ENCODE results near the gene SLC26A6.

Gene SLC26A6

DNA sequence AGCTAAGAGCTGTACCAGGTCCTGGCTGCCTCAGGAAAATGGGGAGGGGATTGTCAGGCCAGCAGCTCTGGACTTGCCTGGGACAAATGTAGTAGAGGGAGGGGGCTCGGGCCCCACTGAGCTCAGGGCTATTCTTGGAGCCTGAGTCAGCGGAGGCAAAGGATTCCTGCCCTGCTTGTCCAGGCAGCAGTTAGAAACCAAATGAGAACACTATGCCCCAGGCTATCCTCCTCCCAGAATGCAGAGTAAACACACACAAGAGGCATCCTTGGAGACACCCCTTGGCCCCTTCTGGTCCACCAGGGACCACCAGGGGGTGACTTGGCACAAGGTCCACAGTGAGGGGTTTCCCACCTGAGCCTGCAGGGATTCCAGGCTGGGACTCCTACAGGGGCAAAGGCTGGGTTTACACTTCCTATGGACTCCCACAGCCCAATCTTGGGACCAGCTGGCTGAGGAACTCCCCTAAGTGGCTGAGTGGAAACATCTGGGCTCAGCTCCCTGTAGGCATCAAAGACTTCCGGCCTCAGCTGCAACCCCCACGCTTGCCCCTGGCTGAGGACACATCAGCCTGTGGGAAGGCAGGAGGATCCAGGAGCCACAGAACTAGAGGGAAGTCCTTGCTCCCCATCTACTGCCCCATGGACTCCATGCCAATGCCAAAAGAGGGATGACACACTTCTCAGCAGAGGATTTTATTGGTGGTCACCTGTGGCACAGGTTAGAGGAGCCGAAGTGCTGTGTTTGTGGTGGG lies 36.8 kb downstream of the SLC26A6 start:
- no peak for DNase-seq

DNA sequence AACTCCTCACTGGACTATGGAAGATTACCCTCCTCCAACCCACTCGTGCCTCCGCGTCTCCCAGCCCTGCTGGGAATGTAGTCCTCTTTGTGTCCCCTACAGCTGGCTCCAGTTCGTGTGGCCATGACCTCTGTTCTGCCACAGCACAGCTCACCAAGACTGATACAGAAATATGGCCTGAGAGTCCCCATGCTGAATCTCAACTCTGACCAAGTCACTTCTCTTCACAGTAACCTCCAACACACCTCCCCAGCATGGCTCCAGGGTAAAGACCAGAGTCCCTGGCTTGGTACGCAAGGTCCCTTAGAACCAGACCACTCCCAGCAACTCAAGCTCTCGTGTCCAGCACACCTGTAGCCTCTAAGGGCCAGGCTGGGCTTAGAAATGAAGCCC lies 37.9 kb downstream of the SLC26A6 start:
- no peak for DNase-seq

DNA sequence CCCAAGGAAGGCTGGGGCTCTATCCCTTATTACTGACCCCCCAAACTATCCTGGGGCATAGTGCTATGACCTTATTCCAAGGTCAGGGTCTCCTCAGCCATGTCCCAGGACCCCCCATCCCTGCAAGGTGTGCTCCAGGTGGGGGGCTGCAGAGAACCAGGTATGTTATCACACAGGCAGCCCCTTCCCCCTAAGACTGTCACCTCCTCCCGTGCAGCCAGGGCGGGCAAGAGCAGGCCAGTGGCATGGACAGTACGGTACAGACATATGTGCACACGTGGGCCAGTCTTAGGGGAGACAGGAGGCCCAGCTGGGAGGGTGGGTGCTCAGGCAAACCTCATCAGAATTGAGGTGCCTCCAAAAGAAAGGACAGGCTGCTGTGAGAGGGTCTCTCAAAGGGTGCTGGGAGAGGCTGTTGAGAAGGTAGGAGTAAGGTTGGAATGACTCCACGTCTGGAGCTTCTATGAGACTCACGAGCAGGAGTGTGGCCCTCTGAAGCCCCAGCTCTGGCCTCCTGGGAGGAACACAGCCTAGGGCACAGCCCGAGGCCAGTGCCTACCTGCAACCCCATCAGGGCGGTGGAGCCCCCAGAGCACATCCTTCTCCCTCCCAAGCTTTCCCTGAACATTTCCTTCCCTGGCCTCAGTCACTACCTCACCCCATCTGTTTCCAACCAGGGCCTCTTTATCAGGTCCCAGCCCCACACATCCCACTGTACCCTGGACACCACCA lies 38.4 kb downstream of the SLC26A6 start:
- DNase-seq = no peak

DNA sequence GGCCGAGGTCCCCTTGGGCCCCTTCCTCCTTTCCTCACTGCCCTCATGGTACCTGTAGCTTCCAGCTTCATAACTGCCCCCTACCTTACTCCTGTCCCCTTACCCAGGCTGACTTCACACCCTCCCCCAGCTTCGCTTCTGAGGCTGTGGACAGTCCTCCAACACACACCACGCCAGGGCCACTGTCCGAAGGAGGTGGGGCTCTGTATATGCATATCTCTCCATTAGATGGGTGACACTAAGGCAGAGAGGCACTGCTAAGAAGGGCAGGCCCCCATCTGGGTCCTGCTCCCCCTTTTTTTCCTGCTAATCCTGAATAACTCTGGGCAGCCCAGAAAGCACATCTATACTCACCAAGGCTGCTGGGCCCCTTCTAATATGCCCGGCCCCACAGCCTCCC lies 39.1 kb downstream of the SLC26A6 start:
- DNase-seq = no peak

DNA sequence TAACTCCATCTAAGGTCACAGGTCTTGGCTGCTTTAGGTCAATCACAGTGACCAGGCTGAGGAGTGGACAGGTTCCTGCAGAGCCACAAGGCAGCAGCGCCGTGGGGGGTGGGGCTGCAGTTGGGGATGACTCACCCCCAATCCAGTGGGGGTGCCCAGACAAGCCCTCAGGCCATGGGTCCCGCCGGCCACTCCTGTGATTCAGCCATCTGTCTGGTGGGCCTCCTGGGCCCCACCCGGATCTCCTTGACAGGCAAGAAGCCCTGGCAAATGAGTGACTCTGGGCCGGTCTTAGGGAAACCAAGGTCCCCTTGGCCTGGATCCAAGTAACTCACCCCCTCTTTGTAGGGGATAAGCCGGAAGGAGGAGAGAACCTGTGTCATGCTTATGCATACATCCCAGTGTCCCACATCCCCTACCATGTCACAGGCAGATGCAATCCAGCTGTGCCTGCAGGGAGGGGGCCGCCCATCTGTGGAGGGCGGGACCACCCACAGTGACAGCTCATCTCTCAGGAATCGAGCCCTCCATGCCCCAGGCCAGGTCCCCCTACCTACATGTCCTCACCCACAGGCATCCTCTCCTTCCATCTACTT lies 39.6 kb downstream of the SLC26A6 start:
- no peak for DNase-seq

DNA sequence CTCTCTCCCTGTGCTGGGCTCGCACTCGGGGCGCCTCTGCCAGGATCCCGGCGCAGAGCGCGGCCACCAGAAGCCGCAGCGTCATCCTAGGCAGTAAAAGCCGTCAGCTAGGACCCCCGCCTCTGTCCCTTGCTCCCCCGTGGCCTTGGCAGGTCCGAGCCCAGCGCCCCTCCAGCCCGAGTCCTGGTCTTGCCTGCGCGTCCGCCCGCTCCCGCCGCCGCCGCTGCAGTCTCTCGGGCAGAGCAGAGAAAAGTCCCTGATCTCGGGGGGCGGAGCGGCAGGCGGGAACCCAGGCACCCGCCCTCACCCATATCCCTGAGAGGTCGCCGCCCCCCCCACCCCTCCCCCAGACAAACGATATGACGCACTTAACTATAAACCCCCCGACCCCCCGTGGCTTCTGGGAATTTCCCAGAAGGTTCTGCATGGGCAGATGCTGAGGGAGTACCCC lies 40.2 kb downstream of the SLC26A6 start, which contains the start of gene COL7A1:
Gene COL7A1, minus strand, starts transcription at position 255 of the 451 bp plus-strand sequence. Its CDS starts 170 bp downstream, at position 85.
- DNase-seq = no peak

DNA sequence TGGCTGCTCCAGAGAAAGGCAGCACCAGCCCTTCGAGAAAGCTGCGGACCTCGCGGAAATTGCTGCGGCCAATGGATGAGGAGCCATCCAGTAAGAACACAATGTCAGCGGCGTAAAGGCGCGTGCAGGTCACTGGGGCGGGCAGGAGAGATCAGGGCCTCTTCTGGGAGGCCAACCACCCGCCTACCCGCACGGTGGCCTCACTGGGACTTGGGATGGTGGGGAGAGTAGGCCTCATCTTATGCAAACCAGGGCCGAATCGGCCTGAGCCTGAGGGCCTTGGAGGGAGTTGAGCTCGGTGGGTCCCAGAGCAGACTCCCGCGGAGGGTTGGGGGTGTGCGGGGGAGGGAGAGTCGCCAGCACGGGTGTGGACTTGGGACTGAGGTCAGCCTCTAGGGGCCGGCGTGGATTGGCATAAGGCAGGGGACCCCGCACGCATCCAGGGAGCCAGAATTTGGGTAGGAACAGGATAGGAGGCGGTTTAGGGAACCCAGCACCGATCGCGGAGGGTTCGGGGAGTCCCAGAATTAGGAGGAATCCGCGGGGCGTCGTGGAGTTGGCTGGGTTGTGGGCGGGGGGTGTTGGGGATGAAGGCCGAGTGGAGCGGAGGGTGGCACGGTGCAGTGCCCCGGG lies 40.7 kb downstream of the SLC26A6 start:
- no peak for DNase-seq

DNA sequence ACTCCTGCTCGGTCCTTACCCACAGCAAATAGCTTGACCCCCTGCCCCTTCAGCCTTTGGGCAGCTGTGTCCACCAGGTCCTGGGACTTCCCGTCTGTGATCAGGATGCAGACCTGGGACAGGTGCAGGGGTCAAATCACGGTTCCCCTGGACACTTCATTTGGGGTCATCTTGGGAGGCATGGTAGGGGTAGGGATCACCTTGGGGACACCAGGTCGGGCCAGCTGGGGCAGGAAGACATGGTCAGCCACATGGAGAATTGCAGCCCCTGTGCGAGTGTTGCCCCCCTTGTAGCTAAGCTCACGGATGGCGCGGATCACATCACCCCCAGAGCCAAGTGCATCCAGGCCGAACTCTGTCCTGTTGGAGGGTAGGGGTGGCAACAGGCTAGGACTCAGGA lies 41.9 kb downstream of the SLC26A6 start:
- DNase-seq = no peak

DNA sequence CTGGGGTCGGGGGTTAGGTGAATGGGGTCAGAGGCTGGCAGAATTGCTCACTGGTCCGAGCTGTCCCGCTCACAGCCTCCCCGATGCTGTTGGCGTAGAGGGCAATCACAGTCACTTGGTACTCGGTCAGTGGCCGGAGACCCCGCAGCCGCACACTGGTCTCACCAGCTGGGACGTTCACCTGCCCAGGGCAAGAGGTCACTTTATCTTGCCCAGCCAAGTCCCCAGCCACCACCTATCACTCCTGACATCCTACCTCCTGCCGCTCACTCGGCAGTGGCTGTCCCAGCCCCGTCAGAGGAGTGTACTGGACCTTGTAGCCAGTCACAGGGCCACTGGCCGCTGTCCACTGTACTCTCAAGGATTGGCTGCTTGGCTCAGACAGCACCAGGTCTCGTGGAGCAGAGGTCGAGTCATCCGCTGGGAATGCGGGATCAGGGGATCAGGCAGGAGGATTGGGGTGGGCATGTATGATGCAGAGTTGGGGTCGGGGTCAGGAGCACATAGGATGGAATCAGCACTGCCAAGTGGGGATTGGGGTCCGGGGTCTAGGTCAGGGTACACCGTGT lies 42.7 kb downstream of the SLC26A6 start:
- no peak for DNase-seq

DNA sequence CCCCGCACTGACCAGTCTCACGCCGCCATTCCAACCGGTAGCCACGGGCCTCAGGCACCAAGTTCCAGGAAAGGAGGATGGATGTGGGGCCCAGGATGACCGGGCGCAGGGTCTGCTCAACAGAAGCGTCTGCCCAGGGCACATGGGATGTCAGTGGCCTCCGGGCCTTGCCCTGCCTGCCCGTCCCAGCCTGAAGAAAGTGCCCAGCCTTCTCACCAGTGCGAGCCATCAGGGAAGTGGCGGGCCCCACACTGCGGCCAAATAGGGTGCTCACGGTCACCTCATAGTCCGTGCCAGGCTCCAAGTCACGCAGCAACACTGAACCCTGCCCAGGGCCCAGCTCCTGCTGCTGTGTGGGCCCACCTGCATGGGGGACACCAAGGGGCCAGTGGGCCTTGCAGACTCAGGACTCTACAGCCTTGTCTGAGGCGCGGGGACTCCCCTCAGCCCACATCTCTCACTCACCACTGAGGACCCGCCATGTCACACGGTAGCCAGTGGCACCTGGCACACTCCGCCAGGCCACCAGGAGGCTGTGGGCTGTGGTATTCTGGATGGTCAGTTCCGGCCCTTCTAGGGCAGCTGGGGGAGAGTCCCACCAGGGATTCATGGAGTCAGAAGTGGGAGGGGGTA lies 43.3 kb downstream of the SLC26A6 start:
- DNase-seq = no peak

DNA sequence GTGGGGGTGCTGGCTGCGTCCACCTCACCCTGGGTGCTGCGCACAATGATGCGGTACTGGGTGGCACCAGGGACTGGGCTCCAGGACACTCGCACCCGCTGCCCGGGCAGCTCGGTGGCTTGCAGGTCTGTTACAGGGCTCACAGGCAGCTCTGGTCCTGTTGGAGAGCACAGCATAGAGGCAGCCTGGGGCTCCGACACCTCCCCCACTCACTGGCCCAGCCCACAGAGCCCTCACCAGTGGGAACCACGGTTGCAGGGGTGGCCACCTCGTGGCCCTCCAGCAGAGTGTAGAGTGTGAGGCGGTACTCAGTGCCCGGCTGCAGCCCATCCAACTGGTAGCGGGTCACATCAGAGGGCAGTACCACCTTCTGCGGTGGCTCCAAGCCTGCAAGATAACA lies 43.8 kb downstream of the SLC26A6 start:
- no peak for DNase-seq

DNA sequence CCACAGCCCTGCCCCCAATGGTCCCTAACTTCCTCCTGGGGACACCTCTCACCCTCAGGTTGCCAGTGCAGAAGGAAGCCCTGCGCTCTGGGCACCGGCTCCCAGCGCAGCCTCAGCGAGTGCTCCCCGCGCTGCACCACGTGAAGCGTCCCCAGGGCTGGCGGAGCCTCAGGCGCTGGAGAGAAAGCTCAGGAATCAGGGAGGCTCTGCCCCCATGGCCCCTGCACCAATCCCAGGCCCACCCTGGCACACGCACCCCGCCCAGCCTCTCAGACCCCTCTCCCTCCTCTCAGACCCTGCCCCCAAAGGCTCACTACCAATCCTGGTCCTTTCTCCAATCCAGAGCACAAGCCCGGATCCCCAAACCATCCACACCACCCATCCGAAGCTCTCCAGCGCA lies 47.0 kb downstream of the SLC26A6 start:
- DNase-seq = no peak

DNA sequence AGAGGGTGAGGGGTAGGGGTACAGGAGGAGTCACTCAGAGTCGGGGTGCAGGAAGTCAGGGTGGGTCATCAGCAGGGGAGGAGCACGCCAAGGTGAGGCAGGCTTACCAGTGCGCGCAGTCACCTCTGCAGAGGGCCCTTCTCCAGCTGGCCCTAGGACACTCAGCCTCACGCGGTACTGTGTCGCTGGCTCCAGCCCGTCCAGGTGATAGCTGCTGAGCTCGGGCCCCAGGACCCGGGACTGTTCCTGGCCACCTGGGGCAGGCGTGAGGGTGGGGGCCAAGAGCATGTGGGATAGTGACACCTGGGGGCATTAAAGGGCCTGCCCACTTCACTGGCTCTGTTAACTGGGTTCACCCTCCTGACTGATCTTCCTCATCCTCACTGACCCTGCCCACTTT lies 47.6 kb downstream of the SLC26A6 start:
- DNase-seq = no peak

DNA sequence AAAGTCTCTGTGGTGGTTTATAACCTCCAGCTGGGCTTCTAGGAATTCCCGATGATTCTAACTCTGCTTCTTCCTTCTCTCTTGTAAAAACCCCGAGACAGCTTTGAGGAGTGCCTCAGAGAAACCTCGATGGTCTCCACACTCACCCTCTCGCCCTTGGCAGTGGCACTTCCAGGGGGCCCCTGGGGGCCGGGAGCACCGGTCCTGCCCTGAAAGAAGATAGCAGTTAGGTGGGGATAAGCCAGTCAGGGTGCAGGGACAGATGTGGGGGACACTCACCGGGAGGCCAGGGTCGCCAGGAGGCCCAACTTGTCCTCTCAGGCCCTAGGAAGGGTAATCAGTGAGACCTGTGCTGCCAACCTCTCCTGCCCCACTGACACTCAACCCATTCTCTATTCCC lies 49.9 kb downstream of the SLC26A6 start:
- no peak for DNase-seq

DNA sequence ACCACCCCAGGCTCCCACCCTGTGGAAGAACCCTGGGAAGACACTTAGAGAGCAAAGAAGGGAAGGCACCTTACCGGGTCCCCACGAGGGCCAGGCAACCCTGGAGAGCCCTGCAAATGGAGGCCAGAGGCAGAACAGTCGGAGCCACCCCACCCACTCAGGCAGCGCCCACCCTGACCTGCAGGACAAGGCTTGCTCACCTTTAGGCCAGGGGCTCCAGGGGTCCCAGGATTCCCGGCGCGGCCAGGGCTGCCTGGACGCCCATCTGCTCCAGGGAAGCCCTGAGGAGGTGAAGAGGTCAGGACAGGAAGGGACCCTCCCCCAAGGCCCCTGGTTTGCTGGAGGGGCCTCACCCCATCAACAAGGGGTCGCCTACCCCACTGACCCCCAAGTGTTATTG lies 50.4 kb downstream of the SLC26A6 start:
- no peak for DNase-seq

DNA sequence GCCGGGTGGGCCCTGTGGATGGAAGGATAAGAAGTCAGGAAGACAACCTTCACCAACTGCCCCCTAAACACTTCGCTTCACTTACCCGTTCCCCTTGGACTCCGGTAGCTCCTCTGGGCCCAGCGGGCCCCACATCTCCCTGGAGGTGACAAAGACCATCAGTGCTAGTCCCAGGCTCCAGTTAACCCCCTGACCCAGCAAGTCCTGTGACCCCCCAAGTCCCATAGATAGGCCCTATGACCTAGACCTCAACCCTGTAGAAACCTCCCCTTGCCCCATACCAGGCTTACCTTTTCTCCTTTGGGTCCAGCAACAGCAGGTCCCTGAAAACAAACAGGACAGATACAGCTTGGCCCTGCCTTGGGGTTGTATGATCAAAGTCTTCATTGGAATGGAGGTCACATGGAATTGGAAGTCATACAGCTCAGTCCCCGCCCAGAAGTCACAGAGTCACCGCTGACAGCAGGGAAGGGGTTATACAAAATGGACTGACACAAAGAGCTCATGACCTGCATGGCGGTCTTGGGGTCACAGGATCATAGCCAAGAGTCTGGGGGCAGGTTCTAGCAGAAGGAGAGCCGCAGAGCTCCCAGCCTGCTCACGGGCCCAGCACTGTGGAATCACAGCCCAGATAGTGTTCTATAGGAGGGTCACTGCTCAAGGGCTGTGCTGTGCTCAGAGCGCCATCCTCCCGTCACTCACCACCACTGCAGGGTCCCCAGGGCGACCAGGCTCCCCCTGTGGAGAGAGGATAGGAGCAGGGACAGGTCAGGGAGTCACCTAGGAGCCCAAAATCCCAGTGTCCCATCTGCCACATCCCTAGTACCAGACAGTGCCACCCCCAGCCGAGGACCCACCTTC lies 53.4 kb downstream of the SLC26A6 start:
- DNase-seq = no peak

DNA sequence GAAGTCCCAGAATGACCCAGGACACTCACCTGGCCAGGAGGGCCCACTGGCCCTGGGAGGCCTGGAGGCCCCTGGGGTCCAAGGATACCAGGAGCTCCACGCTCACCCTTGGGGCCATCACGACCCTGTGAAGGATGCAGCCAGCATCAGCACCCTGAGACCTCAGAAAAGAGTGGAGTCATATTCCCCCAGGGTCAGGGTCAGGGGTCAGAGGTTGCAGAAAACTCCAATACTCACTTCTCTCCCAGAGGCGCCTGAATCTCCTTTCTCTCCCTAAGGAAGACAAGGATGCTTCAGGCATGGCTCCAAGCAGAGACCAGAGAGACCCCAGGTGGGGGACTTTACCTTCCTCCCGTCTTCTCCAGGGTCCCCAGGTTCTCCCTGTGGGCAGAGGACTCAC lies 58.6 kb downstream of the SLC26A6 start:
- DNase-seq = no peak

Measured in T-helper 1 cell (primary cell).